WTC11 (cell line): ENCODE measurements around the gene AK3. TPM values are rescaled to one million over a fixed set of nuclear protein-coding genes. Genes with fewer than 3 reads are reported as not detected.

Source experiments
- ATAC-seq: fragments of 200-7000 bp; cut with Tn5 transposase; 2 replicates; pipeline ENCODE4 v1.10.0; 2021; ENCODE audit warnings: mild to moderate bottlenecking, moderate library complexity
- CTCF ChIA-PET: fragments of 300-600 bp; sonication (Branson Sonifier 250); formaldehyde crosslinking; loops from one replicate; lab custom pipeline; 2021; ENCODE audit warnings: antibody characterized with exemption; lab: Charles Lee
- POLR2A ChIA-PET: fragments of 350-600 bp; sonication (Branson Sonifier 250); formaldehyde crosslinking; loops from one replicate; lab custom pipeline; 2021; ENCODE audit warnings: antibody characterized with exemption; lab: Charles Lee
- DNase-seq: peaks from one replicate; pipeline ENCODE4 v3.0.0; 2021; ENCODE audit warnings: low spot score
- H3K27ac Mint-ChIP-seq: 2 replicates; pipeline ENCODE4 v1.8.0; 2021; ENCODE audit warnings: mixed read lengths
- H3K27me3 Mint-ChIP-seq: 2 replicates; pipeline ENCODE4 v1.8.0; 2021; ENCODE audit warnings: low read depth, mild to moderate bottlenecking, moderate library complexity, mixed read lengths
- H3K36me3 Mint-ChIP-seq: 2 replicates; pipeline ENCODE4 v1.8.0; 2021; ENCODE audit warnings: mixed read lengths
- H3K4me1 Mint-ChIP-seq: 2 replicates; pipeline ENCODE4 v1.8.0; 2022; ENCODE audit warnings: mixed read lengths
- H3K4me3 Mint-ChIP-seq: 2 replicates; pipeline ENCODE4 v1.8.0; 2021; ENCODE audit warnings: mild to moderate bottlenecking, moderate library complexity, mixed read lengths
- H3K9me3 Mint-ChIP-seq: 2 replicates; pipeline ENCODE4 v1.8.0; 2021; ENCODE audit warnings: mixed read lengths
- ARID4B ChIP-seq: sonication (generic); formaldehyde crosslinking; IDR thresholded peaks from 2 replicates; pipeline ENCODE4 v1.8.0; 2023; ENCODE audit warnings: missing genetic modification reagents, mild to moderate bottlenecking, borderline replicate concordance
- CREM ChIP-seq: sonication (generic); formaldehyde crosslinking; IDR thresholded peaks from 2 replicates; pipeline ENCODE4 v1.8.1; 2022; ENCODE audit warnings: mild to moderate bottlenecking, missing genetic modification reagents, moderate library complexity
- CTCF ChIP-seq: fragments of 200-600 bp; IDR thresholded peaks from 2 replicates; pipeline ENCODE4 v1.8.0; 2022; ENCODE audit warnings: antibody characterized with exemption
- ESRRA ChIP-seq: sonication (generic); formaldehyde crosslinking; IDR thresholded peaks from 2 replicates; pipeline ENCODE4 v1.8.1; 2022; ENCODE audit warnings: mild to moderate bottlenecking, missing genetic modification reagents, borderline replicate concordance
- ETV6 ChIP-seq: sonication (generic); formaldehyde crosslinking; IDR thresholded peaks from 2 replicates; pipeline ENCODE4 v1.8.1; 2022; ENCODE audit warnings: mild to moderate bottlenecking, missing genetic modification reagents
- FOXJ3 ChIP-seq: sonication (generic); formaldehyde crosslinking; IDR thresholded peaks from 2 replicates; pipeline ENCODE4 v1.9.0; 2021; ENCODE audit warnings: missing genetic modification reagents, mild to moderate bottlenecking, borderline replicate concordance
- FOXK1 ChIP-seq: sonication (generic); formaldehyde crosslinking; IDR thresholded peaks from 2 replicates; pipeline ENCODE4 v1.8.0; 2022; ENCODE audit warnings: mild to moderate bottlenecking, moderate library complexity, missing genetic modification reagents
- FOXP1 ChIP-seq: sonication (generic); formaldehyde crosslinking; IDR thresholded peaks from 2 replicates; pipeline ENCODE4 v1.8.0; 2022; ENCODE audit warnings: missing genetic modification reagents, mild to moderate bottlenecking, moderate library complexity, borderline replicate concordance
- GABPB1 ChIP-seq: sonication (generic); formaldehyde crosslinking; IDR thresholded peaks from 2 replicates; pipeline ENCODE4 v1.8.1; 2023; ENCODE audit warnings: mild to moderate bottlenecking, missing genetic modification reagents
- GRHL2 ChIP-seq: fragments of 250-450 bp; sonication (Bioruptor Pico); IDR thresholded peaks from 2 replicates; pipeline ENCODE4 v1.8.0; 2022; ENCODE audit warnings: mild to moderate bottlenecking, moderate library complexity; ENCODE audit not compliant: insufficient replicate concordance, severe bottlenecking
- HMGA2 ChIP-seq: fragments of 250-450 bp; sonication (Bioruptor Pico); IDR thresholded peaks from 2 replicates; pipeline ENCODE4 v1.4.0; 2021; ENCODE audit warnings: mild to moderate bottlenecking, moderate library complexity
- HMGXB4 ChIP-seq: sonication (generic); formaldehyde crosslinking; IDR thresholded peaks from 2 replicates; pipeline ENCODE4 v1.8.1; 2023; ENCODE audit warnings: mild to moderate bottlenecking, moderate library complexity, missing genetic modification reagents
- MAX ChIP-seq: sonication (generic); formaldehyde crosslinking; IDR thresholded peaks from 2 replicates; pipeline ENCODE4 v1.8.0; 2022; ENCODE audit warnings: mild to moderate bottlenecking, missing genetic modification reagents
- MLX ChIP-seq: sonication (generic); formaldehyde crosslinking; IDR thresholded peaks from 2 replicates; pipeline ENCODE4 v1.8.1; 2023; ENCODE audit warnings: mild to moderate bottlenecking, missing genetic modification reagents, moderate library complexity
- MYBL2 ChIP-seq: sonication (generic); formaldehyde crosslinking; IDR thresholded peaks from 2 replicates; pipeline ENCODE4 v1.8.1; 2023; ENCODE audit warnings: mild to moderate bottlenecking, moderate library complexity, missing genetic modification reagents
- NFE2L1 ChIP-seq: sonication (generic); formaldehyde crosslinking; IDR thresholded peaks from 2 replicates; pipeline ENCODE4 v1.8.1; 2023; ENCODE audit warnings: missing genetic modification reagents
- NR3C1 ChIP-seq: sonication (generic); formaldehyde crosslinking; conservative IDR thresholded peaks from 2 replicates; pipeline ENCODE4 v1.8.1; 2023; ENCODE audit warnings: low read depth, mild to moderate bottlenecking, missing genetic modification reagents
- OVOL2 ChIP-seq: fragments of 250-450 bp; sonication (Bioruptor Pico); IDR thresholded peaks from 2 replicates; pipeline ENCODE4 v1.9.0; 2021; ENCODE audit warnings: mild to moderate bottlenecking, borderline replicate concordance
- PRRX2 ChIP-seq: fragments of 250-450 bp; sonication (Bioruptor Pico); IDR thresholded peaks from 2 replicates; pipeline ENCODE4 v1.8.0; 2021; ENCODE audit warnings: mild to moderate bottlenecking
- RELA ChIP-seq: sonication (generic); formaldehyde crosslinking; IDR thresholded peaks from 2 replicates; pipeline ENCODE4 v1.8.1; 2022; ENCODE audit warnings: missing genetic modification reagents, mild to moderate bottlenecking, borderline replicate concordance
- TP53 ChIP-seq: sonication (generic); formaldehyde crosslinking; IDR thresholded peaks from 2 replicates; pipeline ENCODE4 v1.8.1; 2023; ENCODE audit warnings: mild to moderate bottlenecking, missing genetic modification reagents
- USF1 ChIP-seq: sonication (generic); formaldehyde crosslinking; IDR thresholded peaks from 2 replicates; pipeline ENCODE4 v1.8.0; 2022; ENCODE audit warnings: mild to moderate bottlenecking, missing genetic modification reagents
- ZMAT4 ChIP-seq: fragments of 250-450 bp; sonication (Bioruptor Pico); IDR thresholded peaks from 2 replicates; pipeline ENCODE4 v1.9.0; 2021; ENCODE audit warnings: mild to moderate bottlenecking
- ZNF232 ChIP-seq: sonication (generic); formaldehyde crosslinking; IDR thresholded peaks from 2 replicates; pipeline ENCODE4 v1.8.0; 2022; ENCODE audit warnings: mild to moderate bottlenecking, missing genetic modification reagents
- ZNF416 ChIP-seq: fragments of 250-450 bp; sonication (Bioruptor Pico); IDR thresholded peaks from 2 replicates; pipeline ENCODE4 v1.9.0; 2021; ENCODE audit warnings: mild to moderate bottlenecking, inconsistent platforms
- total RNA-seq: library from RNA; stranded (reverse); gene quantifications from 3 replicates; pipeline ENCODE4 v1.2.3, GENCODE V29; 2021

Gene AK3
- total RNA-seq, 1 experiment from 2014 or later, result 28.5 TPM

- TF ChIP-seq FOXP1 (peak; percentile 93), MLX (CRISPR knock-in tag) (0 out of 2 replicates have a peak, but pooled peaks have one; percentile 62), MAX (CRISPR knock-in tag) (peak; percentile 82; the same call in 1 of the 2 replicates), ETV6 (CRISPR knock-in tag) (peak; percentile 81; the same call in 1 of the 2 replicates), USF1 (CRISPR knock-in tag) (no peak), GABPB1 (CRISPR knock-in tag) (peak; percentile 87), PRRX2 (no peak), OVOL2 (CRISPR knock-in tag) (0 out of 2 replicates have a peak, but pooled peaks have one; percentile 70), MYBL2 (CRISPR knock-in tag) (peak; percentile 90), NFE2L1 (CRISPR knock-in tag) (peak; percentile 82; the same call in 1 of the 2 replicates), TP53 (CRISPR knock-in tag) (0 out of 2 replicates have a peak, but pooled peaks have one; percentile 37), ZNF232 (CRISPR knock-in tag) (0 out of 2 replicates have a peak, but pooled peaks have one; percentile 15), FOXK1 (peak; percentile 91), ESRRA (CRISPR knock-in tag) (0 out of 2 replicates have a peak, but pooled peaks have one; percentile 31), NR3C1 (CRISPR knock-in tag) (no peak), HMGXB4 (CRISPR knock-in tag) (peak; percentile 92; the same call in 1 of the 2 replicates), CREM (CRISPR knock-in tag) (peak; percentile 95), RELA (CRISPR knock-in tag) (peak; percentile 38; the same call in 1 of the 2 replicates)
- TF ChIP-seq, all 79 proteins: peak for 27
These were observed 61.5 kb downstream of the AK3 start, which contains the start of gene CDC37L1 (continued) for GRCh38 chr9:4679268-4680172.

- ATAC-seq (no peak), DNase-seq (no peak)
- Mint-ChIP-seq H3K27me3 (no peaks in the 10 kb centered on the region), H3K4me1 (no peaks in the 10 kb centered on the region), H3K27ac (no peak overlapping the region), H3K4me3 (no peak overlapping the region), H3K9me3 (no peaks in the 10 kb centered on the region), H3K36me3 (no peaks in the 10 kb centered on the region)
- ChIA-PET CTCF (interaction anchor here (1.0 to 1.4 kb wide), 4 partner anchors 16 to 130 kb away, joined by 3 to 8 read pairs (median 5); partner anchors contain the start of genes AK3 and PLPP6), POLR2A (interaction anchor here (0.6 to 1.4 kb wide), 4 partner anchors 13 to 47 kb away, joined by 4 to 14 read pairs (median 8); partner anchors contain the start of genes PLPP6 and SPATA6L)
- TF ChIP-seq GRHL2 (CRISPR knock-in tag) (no peak), HMGA2 (CRISPR knock-in tag) (no peak), ZMAT4 (CRISPR knock-in tag) (no peak), ARID4B (CRISPR knock-in tag) (no peak), CTCF (no peak), ZNF416 (CRISPR knock-in tag) (no peak), FOXJ3 (no peak)
These were observed 62.2 kb downstream of the AK3 start for GRCh38 chr9:4678679-4679267.
